HG03060 (cell line): ENCODE measurements around the gene NODAL.

Experiments used
- ATAC-seq: cut with Tn5 transposase; IDR thresholded peaks from one replicate; pipeline ENCODE4 v1.9.1; 2021; ENCODE audit warnings: low read depth, moderate number of reproducible peaks; ENCODE audit not compliant: unreplicated experiment

The NODAL gene

GRCh38 chr10:70465278-70465677, 23.8 kb upstream of the NODAL start:
- no peak for ATAC-seq

GRCh38 chr10:70462349-70462984, 21.0 kb upstream of the NODAL start:
- ATAC-seq: no peak

DNA sequence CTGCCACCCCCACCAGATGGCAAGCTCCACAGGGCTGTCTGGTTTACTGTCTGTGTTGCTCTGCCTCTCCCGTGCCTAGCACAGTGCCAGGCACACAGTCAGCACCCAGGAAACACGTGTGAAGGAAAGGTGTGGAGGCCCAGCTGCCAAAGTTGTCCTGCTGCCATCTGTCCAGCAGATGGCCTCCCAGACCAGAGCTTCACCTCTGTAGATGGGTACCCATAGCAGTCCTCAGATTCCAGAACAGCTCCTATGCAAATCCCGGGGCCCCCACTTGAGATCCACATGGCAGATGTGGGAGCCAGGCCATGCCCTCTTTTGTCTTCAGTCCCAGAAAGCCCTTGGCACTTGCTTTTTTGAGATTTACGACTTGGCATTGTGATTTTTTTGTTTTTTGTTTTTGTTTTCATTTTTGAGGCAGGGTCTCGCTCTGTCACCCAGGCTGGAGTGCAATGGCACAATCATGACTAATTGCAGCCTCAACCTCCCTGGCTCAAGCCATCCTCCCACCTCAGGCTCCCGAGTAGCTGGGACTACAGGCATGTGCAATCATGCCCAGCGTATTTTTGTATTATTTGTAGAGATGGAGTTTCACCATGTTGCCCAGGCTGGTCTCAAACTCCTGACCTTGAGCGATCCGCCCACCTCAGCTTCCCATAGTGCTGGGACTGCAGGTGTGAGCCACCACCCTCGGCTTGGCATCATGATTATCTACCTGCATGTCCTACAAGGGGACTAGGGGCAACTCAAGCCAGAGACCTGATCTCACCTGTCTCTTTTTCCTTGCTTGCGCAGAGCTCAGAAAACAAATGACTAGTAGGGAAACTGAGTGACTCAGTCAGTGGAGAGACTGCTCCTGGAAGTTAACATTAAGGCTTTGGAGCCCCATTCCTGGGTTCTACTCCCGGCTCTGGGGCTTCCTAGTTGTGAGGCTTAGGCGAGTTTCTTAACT, 20.2 kb upstream of the NODAL start:
- ATAC-seq: no peak

GRCh38 chr10:70459774-70460490, 18.5 kb upstream of the NODAL start:
- no peak for ATAC-seq

- no peak for ATAC-seq
These were observed 17.7 kb upstream of the NODAL start for GRCh38 chr10:70459061-70459773.

DNA sequence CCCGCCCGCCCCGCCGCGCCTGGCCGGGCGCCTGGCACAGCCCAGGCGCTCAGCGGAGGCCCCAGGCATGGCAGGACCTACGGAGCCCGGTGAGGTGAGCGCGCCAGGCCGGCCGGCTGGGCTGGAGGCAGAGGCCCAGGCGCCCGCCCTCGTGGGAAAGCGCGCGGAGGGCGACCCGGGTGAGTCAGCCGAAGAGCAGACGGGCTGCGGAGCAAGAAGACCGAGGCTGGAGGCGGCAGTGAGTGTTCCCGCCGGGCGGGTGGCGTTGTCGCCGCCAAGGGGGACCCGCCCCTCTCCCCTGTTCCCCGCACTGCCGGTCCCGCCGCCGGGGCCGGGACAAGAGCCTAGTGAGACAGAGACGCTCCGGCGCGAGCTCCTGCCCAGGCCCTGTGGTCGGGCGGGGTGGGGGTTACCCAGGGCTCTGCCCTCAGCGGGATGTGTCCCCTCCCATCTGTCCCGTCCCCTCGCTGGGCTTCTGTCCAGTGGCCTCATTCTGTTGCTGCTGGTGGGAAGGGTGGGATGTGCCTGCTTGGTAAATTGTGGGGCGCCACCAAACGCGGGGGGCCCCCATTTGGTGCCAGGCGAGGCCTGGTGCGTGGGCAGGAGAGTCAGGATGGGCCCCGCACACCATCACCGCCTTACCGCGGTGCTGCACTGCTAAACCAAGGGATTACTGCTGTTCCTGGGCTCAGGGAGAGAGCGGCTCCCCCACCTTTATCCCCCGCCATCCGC, 17.0 kb upstream of the NODAL start:
- no peak for ATAC-seq

DNA sequence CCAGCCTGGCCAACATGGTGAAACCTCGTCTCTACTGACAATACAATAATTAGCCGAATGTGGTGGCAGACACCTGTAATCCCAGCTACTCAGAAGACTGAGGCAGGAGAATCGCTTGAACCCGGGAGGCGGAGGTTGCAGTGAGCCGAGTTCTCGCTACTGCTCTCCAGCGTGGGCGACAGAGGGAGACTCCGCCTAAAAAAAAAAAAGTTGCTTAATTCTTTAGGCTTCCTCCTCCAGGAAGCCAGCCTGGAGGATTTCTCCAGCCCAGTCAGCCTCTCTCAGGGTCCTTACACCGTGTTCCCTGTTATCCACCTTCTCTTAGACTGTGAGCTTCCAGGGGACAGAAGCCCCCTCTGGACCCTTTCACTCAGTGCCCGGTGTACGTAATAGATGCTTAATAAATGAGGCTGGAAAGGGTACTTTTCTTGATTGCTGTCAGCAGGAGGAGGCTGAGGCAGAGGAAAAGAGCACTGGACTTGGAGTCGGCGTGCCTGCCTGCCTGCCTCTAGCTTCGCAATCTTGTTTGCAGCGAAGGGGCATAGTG, 16.4 kb upstream of the NODAL start:
- ATAC-seq: no peak

DNA sequence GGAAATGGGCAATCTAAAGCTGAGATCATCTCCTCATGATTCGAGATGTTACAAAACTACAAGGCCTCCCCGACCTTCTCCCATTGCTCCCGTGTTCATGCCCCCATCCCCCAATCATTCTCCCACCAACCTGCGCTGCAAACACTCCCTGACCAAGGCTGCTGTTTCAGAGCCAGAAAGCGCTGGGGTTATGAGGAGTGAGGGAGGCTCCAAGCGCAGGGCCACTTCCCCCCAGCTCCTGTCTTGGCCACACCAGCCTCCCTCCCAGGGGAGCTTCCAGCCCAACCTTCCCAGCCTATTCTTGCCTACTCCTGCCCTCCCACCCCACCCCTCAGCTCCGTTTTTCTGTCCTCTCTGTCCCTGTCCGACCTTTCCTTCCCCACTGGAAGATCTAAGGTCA, 14.7 kb upstream of the NODAL start:
- ATAC-seq: no peak

- no peak for ATAC-seq
These were observed 13.7 kb upstream of the NODAL start for GRCh38 chr10:70455213-70455630.

GRCh38 chr10:70448236-70448635, 6.8 kb upstream of the NODAL start:
- no peak for ATAC-seq

DNA sequence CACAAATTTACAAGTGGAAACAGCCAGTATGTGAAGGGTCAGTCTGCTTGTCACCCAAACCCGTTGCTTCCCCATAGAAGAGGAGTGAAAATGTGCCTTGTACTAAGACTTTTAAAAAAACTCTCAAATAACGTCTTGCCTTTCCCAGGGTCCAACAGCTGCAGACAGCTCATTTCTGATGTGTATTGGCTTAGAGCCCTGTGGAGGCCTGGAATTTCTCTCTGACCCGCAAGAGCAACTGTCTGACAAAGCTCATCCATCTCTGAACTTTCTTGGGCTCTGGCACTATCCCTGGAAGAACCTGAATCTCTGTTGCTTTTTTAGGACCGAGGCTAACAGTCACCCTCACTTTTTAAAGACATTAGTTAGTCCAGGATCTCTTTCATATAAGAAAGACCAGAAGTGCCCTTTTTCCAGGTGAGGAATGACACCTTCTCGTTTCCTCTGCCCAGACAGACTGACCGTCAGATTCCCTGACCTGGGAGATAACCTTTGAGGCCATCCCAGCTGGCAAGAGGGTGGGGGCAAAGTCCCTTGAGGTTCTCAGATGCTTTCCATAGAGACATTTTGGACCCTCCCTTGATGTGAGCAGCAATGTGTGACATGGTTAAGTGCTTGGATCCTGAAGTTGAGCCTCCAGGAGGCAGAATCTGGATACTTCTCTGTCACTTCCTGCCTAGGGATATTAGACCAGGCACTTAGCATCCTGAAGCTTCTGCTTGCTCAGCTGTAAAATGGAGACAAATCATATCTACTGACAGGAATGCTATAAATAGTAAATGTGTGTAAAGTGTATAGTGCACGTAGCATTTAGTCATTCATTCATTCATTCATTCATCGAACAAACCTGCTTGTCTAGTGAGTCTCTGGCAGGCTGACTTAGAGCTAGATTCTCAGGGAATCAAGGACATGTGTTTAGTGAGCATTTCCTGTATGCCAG, 4.5 kb upstream of the NODAL start:
- ATAC-seq: no peak

GRCh38 chr10:70444744-70445143, 3.3 kb upstream of the NODAL start:
- no peak for ATAC-seq

- no peak for ATAC-seq
These were observed 979 bp upstream of the NODAL start for GRCh38 chr10:70442332-70442988.

- no peak for ATAC-seq
These were observed 421 bp upstream of the NODAL start for GRCh38 chr10:70441895-70442309.

DNA sequence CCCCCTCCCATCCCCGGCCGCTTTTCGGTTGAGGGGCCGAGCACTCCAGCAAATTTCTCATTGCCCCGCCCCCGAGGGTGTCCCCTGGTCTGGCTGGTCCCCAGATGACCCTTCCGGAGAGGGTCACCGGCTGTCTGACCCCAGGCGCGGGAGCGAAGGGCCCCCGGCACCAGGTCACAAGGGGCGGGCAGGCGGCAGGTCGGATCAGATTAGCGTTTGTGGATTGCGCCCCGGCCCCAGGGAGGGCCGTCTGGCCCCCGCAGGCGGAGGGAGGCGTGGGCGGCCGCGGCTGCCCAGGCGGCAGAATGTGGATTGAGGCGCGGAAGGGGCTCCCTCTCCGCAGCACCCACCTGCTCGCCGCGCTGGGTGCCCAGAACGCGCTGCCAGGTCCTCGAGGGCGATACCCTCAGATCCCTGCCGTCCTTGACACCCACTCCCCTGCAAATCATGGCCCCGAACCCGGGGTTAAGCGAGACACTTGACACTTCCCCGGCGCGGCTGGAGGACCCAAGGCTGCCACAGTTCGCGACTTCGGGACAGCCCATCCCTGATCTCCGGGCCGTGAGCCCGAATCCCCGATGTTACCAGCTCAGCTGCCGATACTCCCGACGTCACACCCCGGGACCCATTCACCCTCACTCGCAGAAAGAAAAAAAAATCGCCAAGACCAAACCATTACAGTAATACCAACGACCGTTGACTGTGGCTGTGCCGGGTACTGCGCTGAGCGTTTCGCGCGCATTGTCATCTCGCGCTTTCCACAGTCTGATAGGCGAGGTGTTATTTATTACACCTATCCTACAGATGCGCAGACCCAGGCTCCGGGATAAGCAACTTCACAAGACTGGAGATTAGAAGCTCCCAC, 953 bp downstream of the NODAL start:
- ATAC-seq: no peak

DNA sequence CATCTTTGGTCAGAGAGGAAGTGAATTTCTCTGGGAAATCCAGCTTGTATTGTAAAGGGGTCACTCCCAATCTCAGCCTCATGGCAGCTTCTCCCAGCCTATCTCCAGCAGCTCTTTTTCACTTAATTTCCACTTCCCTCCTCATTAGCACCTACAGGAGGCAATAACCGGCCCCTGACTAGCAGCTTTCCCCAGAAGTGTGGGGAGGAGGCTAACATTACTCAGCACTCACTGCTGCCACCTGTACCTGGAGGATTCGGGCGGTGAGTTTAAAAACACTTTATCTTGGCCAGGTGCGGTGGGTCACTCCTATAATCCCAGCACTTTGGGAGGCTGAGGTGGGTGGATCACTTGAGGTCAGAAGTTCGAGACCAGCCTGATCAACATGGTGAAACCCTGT, 3.8 kb downstream of the NODAL start:
- ATAC-seq: no peak
